AG10803 (cell line): ENCODE data around the gene THAP11.
"Not testable (repeated sequence)": the region's sequence is repeated elsewhere in the genome, so short reads cannot be mapped to it uniquely, and the experiment has no call there.

Experiments
- DNase-seq: peaks from one replicate; pipeline ENCODE4 v3.0.0; 2010; ENCODE audit warnings: low read depth
- H3K4me3 ChIP-seq: 2 replicates; pipeline ENCODE4 v1.5.1; 2011; ENCODE audit warnings: mild to moderate bottlenecking, low read length, control low read depth
- CTCF ChIP-seq: conservative IDR thresholded peaks from 2 replicates; pipeline ENCODE4 v1.5.1; 2011; ENCODE audit warnings: mild to moderate bottlenecking, low read length, control low read depth, inconsistent platforms

Gene THAP11

GRCh38 chr16:67834242-67834614, 7.9 kb upstream of the THAP11 start:
- DNase-seq, result no peak
- peak overlapping the region; percentile 81 for H3K4me3 ChIP-seq
- no peak for TF ChIP-seq CTCF

- not testable (repeated sequence) for H3K4me3 ChIP-seq, DNase-seq
Measured at GRCh38 chr16:67837190-67837589, 4.9 kb upstream of the THAP11 start.

GRCh38 chr16:67837811-67838210, 4.3 kb upstream of the THAP11 start:
- DNase-seq, result no peak
- no peak for TF ChIP-seq CTCF
- H3K4me3 ChIP-seq, result no peak overlapping the region

GRCh38 chr16:67841198-67841815, 813 bp upstream of the THAP11 start:
- TF ChIP-seq CTCF, result no peak
- H3K4me3 ChIP-seq, result peak overlapping the region; percentile 95
- no peak for DNase-seq

- peak; percentile 45 for DNase-seq
- H3K4me3 ChIP-seq, result peak overlapping the region; percentile 95
- peak; percentile 43 for TF ChIP-seq CTCF
Measured at GRCh38 chr16:67842509-67843342, 606 bp downstream of the THAP11 start.

- TF ChIP-seq CTCF, result no peak
- DNase-seq, result peak; percentile 41
Measured at GRCh38 chr16:67843343-67843765, 1.2 kb downstream of the THAP11 start.

GRCh38 chr16:67844497-67844896, 2.4 kb downstream of the THAP11 start:
- peak; percentile 37 for DNase-seq
- peak; percentile 32 for TF ChIP-seq CTCF
- peak overlapping the region; percentile 8; the same call in 1 of the 2 replicates for H3K4me3 ChIP-seq

More at GRCh38 chr16:67843343-67843765, 1.2 kb downstream of the THAP11 start:
- H3K4me3 ChIP-seq, result peak overlapping the region; percentile 95
